Tibial nerve (tissue), 4 donors: ENCODE measurements around the gene LNX2.

Experiments
- CTCF ChIP-seq, 5 experiments: fragments of 200-600 bp in 3 of 5; fragments of 450-650 bp in 2 of 5; sonication (generic) in 3 of 5; IDR thresholded peaks; one replicate each; pipeline ENCODE4 v1.5.1; 2016 to 2019; ENCODE audit warnings: antibody characterized with exemption in 5 of 5, mild to moderate bottlenecking in 3 of 5, moderate library complexity in 2 of 5
- EP300 ChIP-seq, 2 donors: sonication (generic); formaldehyde crosslinking; IDR thresholded peaks; one replicate each; pipeline ENCODE4 v1.6.1; 2017; ENCODE audit warnings: antibody characterized with exemption in 2 of 2, mild to moderate bottlenecking in 1 of 2

- no peak for TF ChIP-seq CTCF (IDR thresholded peaks at IDR 0.05)
- TF ChIP-seq EP300 (IDR thresholded peaks at IDR 0.05): no peak
These were observed 43.6 kb upstream of the LNX2 start for GRCh38 chr13:27663947-27664346.
